DMS53 treated with DMSO at 0.1 percent for 48 hours (cell line): ENCODE measurements around the gene PLOD3.
"Not testable (repeated sequence)": the region's sequence is repeated elsewhere in the genome, so short reads cannot be mapped to it uniquely, and the experiment has no call there.

Source experiments
- DNase-seq: peaks from one replicate; lab custom pipeline; 2025; ENCODE audit not compliant: unreplicated experiment; lab: John Stamatoyannopoulos, UW

The PLOD3 gene

GRCh38 chr7:101216001-101216859, 1.2 kb downstream of the PLOD3 start:
- peak; percentile 14 for DNase-seq

GRCh38 chr7:101212014-101212413, 5.4 kb downstream of the PLOD3 start:
- no peak for DNase-seq

GRCh38 chr7:101211501-101211900, 5.9 kb downstream of the PLOD3 start:
- no peak for DNase-seq

DNA sequence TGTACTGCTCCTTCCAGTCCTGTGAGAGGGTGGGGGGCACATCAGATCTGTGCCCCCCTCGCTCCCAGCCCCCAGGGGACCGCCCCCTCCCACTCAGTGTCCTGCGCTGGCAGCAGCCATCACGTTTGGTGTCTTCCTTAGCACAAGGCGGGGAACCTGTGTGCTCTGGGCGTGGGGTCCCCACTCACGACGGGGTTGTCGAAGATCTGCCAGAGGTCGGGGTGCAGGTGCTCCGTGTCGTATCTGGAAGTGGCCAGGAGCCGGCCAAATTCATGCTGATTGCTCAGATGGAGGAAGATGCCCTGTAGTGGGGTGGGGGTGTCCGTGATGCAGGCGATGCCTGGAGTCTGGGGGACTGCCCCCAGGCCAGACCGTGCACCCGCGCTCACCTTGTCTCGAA, 7.2 kb downstream of the PLOD3 start:
- DNase-seq, result no peak

DNA sequence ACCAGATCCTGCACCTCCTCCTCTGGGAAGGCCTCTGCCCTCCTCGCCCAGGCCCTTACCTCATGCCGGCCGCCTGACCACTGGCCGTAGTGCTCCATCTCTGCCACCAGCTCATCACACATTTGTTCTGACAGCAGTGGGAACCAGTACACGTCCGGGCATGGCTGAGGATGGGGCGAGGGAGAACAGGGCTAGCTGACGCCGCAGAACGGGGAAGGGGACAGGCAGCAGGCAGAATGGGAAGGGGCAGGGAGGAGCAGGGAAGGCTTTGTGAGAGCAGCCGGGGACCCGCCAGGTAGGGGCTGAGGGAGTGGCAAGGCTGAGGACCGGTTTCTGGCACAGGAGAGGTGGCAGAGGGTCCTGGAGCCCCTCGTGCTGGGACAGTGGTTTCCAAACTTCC, 8.6 kb downstream of the PLOD3 start:
- no peak for DNase-seq

GRCh38 chr7:101207459-101207858, 9.9 kb downstream of the PLOD3 start:
- DNase-seq, result no peak

- DNase-seq, result no peak
These were observed 10.7 kb downstream of the PLOD3 start for GRCh38 chr7:101206665-101207042.

GRCh38 chr7:101205901-101206664, 11.3 kb downstream of the PLOD3 start:
- no peak for DNase-seq

GRCh38 chr7:101203740-101204738, 13.3 kb downstream of the PLOD3 start:
- DNase-seq, result not testable (repeated sequence)

DNA sequence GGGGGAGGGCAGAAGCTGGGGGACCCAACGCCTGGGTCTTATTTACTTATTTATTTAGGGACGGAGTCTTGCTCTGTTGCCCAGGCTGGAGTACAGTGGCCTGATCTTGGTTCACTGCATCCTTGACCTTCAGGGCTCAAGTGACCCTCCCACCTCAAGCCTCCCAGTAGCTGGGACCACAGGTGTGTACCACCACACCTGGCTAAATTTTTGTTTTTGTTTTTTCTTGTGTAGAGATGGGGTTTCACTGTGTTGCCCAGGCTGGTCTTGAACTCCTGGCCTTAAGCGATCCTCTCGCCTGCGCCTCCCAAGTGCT, 14.8 kb downstream of the PLOD3 start:
- DNase-seq, result no peak

DNA sequence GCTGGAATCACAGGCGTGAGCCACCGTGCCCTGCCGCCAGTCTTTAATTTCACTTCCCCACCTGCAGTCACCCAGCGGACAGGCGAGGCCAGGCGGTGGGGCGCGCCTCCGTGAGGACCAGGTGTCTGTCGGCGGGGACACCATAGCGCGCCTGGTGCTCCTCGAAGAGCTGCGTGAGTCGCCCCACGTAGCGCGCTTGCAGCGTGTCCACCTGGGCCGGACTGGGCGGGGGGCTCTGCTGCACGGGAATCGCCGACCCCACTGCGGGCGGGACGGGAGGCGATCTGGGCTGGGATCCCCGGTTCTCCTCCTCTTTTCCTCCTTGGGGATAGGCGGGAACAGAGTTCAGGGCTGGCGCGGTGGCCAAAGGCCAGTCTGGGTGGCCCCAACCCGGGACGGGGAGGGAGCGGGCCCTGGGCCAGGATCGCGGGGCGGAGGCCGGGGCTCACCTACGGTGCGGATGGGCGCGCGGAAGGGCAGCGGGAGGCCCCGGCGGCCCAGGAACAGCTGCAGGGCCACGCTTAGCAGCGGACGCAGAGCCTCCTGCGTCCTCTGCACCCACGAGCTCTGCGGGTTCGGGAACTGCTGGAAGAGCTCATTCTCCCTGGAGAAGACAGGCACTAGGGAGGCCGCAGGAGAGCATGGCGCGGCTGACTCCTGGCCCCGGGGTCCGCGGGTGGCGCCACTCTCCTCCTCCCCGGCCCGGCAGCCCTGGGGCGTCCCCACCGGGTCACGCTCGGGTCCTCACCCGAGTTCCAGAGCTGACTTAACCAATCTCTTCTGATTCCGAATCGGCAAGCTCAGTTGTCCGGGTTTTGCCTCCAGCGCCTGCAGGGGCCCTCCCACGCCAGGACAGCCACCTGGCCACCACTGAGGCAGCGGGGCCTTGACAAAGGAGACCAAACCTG, 15.4 kb downstream of the PLOD3 start:
- DNase-seq, result no peak

DNA sequence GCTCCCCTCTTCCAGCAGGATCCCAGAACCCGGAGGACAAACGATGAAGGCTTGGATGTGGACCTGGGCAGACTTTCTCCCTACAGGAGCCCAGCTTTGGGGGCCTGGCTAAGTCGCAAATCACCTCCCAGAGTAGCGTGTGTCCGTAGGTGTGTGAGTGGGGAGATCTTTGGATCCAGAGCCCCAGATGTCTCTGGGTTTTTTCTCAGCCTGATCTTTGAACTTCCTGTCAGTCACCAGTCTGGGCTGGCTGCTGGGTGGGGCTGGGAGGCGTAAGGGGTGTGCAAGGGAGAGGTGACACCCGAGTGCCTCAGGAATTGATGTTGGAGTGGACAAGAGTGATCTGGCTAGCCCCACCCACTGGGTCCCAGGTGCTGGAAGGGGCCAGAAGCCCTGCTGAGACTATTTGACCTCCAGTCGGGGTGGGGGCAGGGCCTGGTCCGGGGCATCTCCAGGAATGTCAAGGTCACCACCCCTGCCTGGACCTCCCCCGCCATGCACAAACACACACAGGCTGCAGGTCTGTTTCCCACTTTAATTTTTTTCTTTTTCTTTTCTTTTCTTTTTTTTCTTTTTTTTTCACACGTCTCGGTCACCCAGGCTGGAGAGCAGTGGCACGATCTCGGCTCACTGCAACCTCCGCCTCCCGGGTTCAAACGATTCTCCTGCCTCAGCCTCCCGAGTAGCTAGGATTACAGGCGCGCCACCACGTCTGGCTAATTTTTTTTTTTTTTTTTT, 16.4 kb downstream of the PLOD3 start, which contains the start of gene MOGAT3:
Gene MOGAT3, minus strand, starts transcription at position 175 of the 738 bp plus-strand sequence. CDS start 182 bp downstream, outside the sequence.
- no peak for DNase-seq

GRCh38 chr7:101200504-101200861, 16.9 kb downstream of the PLOD3 start:
- DNase-seq, result no peak

DNA sequence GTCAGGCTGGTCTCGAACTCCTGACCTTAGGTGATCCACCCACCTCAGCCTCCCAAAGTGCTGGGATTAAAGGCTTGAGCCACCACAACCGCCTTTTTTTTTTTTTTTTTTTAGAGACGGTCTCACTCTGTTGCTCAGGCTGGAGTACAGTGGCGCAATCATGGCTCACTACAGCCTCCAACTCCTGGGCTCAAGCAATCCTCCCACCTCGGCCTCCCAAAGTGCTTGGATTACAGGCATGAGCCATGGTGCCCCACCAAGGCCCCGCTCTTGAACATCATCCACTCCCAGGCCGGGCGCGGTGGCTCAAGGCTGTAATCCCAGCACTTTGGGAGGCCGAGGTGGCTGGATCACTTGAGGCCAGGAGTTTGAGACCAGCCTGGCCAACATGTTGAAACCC, 17.9 kb downstream of the PLOD3 start:
- not testable (repeated sequence) for DNase-seq

- DNase-seq, result no peak
These were observed 18.9 kb downstream of the PLOD3 start for GRCh38 chr7:101198476-101198875.

DNA sequence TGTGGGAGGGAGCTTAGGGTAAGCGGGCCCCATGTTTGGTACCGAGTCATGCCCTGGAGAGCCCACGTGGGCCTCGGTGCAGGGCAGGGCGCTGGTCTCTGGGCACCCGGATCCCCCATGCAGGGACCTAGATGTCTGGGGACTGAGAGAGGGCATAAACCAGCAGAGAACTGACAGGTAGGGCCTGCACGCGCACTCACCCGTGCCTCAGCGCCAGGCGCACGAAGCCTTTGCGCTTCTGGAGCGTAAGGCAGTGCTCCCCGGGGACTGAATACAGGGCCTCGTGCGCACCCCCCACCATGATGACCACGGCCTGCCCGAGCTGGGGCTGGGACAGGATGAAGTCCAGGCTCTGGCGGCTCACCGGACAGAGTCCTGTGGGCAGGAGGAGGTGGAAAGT, 19.4 kb downstream of the PLOD3 start:
- DNase-seq, result no peak

DNA sequence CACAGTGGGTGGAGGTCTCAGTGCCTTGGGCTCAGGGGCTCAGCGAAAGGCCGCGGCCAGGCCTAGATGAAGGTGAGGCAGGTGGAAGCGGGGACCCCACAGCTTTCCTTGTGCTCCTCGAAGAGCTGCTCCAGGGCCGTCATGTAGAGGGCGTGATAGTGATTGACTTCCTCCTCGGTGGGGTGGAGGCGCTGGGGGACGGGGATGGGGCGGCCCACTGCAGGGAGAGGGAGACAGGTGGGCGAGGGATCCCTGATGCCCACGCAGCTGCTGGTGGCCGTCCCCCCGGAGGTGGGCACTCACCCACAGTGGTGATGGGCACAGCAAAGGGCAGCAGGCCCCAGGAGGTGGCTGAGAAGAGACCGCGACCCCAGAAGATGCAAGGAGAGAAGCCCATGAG, 21.5 kb downstream of the PLOD3 start:
- no peak for DNase-seq

DNA sequence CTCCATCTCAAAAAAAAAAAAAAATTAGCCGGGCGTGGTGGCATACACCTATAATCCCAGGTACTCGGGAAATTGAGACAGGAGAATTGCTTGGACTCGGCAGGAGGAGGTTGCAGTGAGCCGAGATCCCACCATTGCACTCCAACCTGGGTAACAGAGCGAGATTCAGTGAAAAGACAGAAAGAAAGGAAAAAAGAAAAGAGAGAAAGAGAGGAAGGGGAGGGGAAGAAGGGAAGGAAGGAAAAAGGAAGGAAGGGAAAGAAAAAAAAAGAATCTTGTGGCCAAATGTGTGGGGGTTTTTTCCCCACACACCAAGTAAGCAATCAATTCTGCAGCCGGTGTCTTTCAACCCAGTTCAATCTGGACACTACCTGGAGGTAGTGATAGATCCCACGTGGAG, 28.3 kb downstream of the PLOD3 start:
- no peak for DNase-seq

DNA sequence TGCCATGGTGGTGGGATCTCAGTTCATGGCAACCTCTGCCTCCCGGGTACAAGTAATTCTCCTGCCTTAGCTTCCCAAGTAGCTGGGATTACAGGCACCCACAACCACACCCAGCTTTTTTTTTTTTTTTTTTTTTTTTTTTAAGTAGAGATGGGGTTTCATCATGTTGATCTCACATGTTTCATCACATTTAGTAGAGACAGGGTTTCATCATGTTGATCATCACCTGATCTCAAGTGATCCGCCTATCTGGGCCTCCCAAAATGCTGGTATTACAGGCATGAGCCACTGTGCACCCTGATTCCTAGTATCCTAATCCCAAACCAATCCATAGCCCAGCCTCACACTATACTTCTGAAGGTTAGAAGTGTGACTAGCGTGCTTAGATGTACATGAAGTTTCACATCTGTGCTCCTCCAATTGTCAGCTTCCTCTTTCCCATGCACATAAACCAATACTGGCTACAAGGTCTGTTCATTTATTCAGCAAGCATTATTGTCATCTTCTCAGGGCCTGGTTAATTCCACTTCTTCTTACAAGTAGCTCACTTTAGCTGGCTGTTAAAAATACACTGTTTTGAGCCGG, 30.4 kb downstream of the PLOD3 start:
- DNase-seq, result no peak
